Measurements from ENCODE around the gene CXCL17.

GRCh38 chr19:42422092-42422900 is 20.4 kb downstream of the CXCL17 start:
- TF ChIP-seq POLR2AphosphoS5 (IDR thresholded peaks at IDR 0.05) (no peak), POLR2A (IDR thresholded peaks at IDR 0.05) (no peak)
- TF ChIP-seq, protein P1, sequence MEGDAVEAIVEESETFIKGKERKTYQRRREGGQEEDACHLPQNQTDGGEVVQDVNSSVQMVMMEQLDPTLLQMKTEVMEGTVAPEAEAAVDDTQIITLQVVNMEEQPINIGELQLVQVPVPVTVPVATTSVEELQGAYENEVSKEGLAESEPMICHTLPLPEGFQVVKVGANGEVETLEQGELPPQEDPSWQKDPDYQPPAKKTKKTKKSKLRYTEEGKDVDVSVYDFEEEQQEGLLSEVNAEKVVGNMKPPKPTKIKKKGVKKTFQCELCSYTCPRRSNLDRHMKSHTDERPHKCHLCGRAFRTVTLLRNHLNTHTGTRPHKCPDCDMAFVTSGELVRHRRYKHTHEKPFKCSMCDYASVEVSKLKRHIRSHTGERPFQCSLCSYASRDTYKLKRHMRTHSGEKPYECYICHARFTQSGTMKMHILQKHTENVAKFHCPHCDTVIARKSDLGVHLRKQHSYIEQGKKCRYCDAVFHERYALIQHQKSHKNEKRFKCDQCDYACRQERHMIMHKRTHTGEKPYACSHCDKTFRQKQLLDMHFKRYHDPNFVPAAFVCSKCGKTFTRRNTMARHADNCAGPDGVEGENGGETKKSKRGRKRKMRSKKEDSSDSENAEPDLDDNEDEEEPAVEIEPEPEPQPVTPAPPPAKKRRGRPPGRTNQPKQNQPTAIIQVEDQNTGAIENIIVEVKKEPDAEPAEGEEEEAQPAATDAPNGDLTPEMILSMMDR (IDR thresholded peaks at IDR 0.05), result no peak

Measured in suprapubic skin (tissue), 4 donors.